HEK293 (cell line): ENCODE data around the gene UNC5B.

ENCODE experiments used
- CTCF ChIA-PET: fragments of 350-600 bp; formaldehyde crosslinking; extraction: SDS; loops from one replicate; lab custom pipeline; 2021; ENCODE audit warnings: antibody characterized with exemption; lab: Yijun Ruan, JAX
- POLR2A ChIA-PET: fragments of 300-600 bp; formaldehyde crosslinking; extraction: SDS; loops from one replicate; lab custom pipeline; 2020; ENCODE audit warnings: antibody characterized with exemption, inconsistent platforms; lab: Yijun Ruan, JAX
- H3K27ac ChIP-seq: fragments of 200-500 bp; sonication (Bioruptor generic); 2 replicates; pipeline ENCODE4 v1.5.1; 2014; ENCODE audit warnings: low read depth, low read length, control low read depth, inconsistent platforms; ENCODE audit errors: extremely low read depth
- H3K36me3 ChIP-seq, 2 experiments: fragments of 200-500 bp in 1 of 2; sonication (Bioruptor generic) in 1 of 2; 1 replicate in 1 of 2; 2 replicates in 1 of 2; pipeline ENCODE4 v1.5.1; 2014 to 2017; ENCODE audit warnings: inconsistent platforms in 2 of 2, low read length in 2 of 2; ENCODE audit not compliant: control insufficient read depth in 2 of 2, insufficient read depth in 1 of 2
- H3K4me1 ChIP-seq: fragments of 200-500 bp; sonication (Bioruptor generic); 2 replicates; pipeline ENCODE4 v1.5.1; 2014; ENCODE audit warnings: mild to moderate bottlenecking, low read length, inconsistent platforms; ENCODE audit not compliant: control insufficient read depth, insufficient read depth
- H3K4me3 ChIP-seq: 2 replicates; pipeline ENCODE4 v1.5.1; 2011; ENCODE audit warnings: low read depth, mild to moderate bottlenecking, control low read depth, low read length, moderate library complexity
- H3K9me3 ChIP-seq: fragments of 200-500 bp; sonication (Bioruptor generic); 2 replicates; pipeline ENCODE4 v1.5.1; 2014; ENCODE audit warnings: low read depth, low read length, inconsistent platforms; ENCODE audit not compliant: control insufficient read depth, insufficient read depth
- ATF2 ChIP-seq: fragments of 450-650 bp; formaldehyde crosslinking; IDR thresholded peaks from 2 replicates; pipeline ENCODE4 v1.5.1; 2016; ENCODE audit warnings: missing biosample characterization, missing genetic modification characterization, low read depth
- GLIS1 ChIP-seq: fragments of 450-650 bp; formaldehyde crosslinking; IDR thresholded peaks from 2 replicates; pipeline ENCODE4 v1.5.1; 2016; ENCODE audit warnings: missing biosample characterization, missing genetic modification characterization
- IKZF3 ChIP-seq: fragments of 450-650 bp; IDR thresholded peaks from 2 replicates; pipeline ENCODE4 v1.5.0; 2018; ENCODE audit warnings: missing biosample characterization, mild to moderate bottlenecking, missing genetic modification characterization, moderate library complexity
- OSR2 ChIP-seq: fragments of 450-650 bp; formaldehyde crosslinking; IDR thresholded peaks from 2 replicates; pipeline ENCODE4 v1.5.1; 2016; ENCODE audit warnings: missing biosample characterization, missing genetic modification characterization
- SCRT2 ChIP-seq: fragments of 450-650 bp; formaldehyde crosslinking; IDR thresholded peaks from 2 replicates; pipeline ENCODE4 v1.5.1; 2016; ENCODE audit warnings: missing biosample characterization, missing genetic modification characterization
- SP2 ChIP-seq: fragments of 450-650 bp; formaldehyde crosslinking; IDR thresholded peaks from 2 replicates; pipeline ENCODE4 v1.5.1; 2016; ENCODE audit warnings: missing biosample characterization, missing genetic modification characterization
- ZBTB49 ChIP-seq: fragments of 450-650 bp; formaldehyde crosslinking; IDR thresholded peaks from 2 replicates; pipeline ENCODE4 v1.5.1; 2016; ENCODE audit warnings: missing biosample characterization, missing genetic modification characterization, low read depth
- ZBTB6 ChIP-seq: fragments of 450-650 bp; formaldehyde crosslinking; IDR thresholded peaks from 2 replicates; pipeline ENCODE4 v1.5.1; 2017; ENCODE audit warnings: missing biosample characterization, missing genetic modification characterization
- ZNF140 ChIP-seq: fragments of 450-650 bp; formaldehyde crosslinking; IDR thresholded peaks from 2 replicates; pipeline ENCODE4 v1.5.1; 2016; ENCODE audit warnings: missing biosample characterization, missing genetic modification characterization
- ZNF157 ChIP-seq: fragments of 450-650 bp; formaldehyde crosslinking; IDR thresholded peaks from 2 replicates; pipeline ENCODE4 v1.5.1; 2016; ENCODE audit warnings: missing biosample characterization, missing genetic modification characterization
- ZNF16 ChIP-seq: fragments of 450-650 bp; formaldehyde crosslinking; IDR thresholded peaks from 2 replicates; pipeline ENCODE4 v1.5.1; 2016; ENCODE audit warnings: low read depth, missing biosample characterization, missing genetic modification characterization
- ZNF184 ChIP-seq: fragments of 450-650 bp; IDR thresholded peaks from 2 replicates; pipeline ENCODE4 v1.5.1; 2018; ENCODE audit warnings: missing biosample characterization, mild to moderate bottlenecking, missing genetic modification characterization
- ZNF202 ChIP-seq: fragments of 450-650 bp; formaldehyde crosslinking; IDR thresholded peaks from 2 replicates; pipeline ENCODE4 v1.5.1; 2016; ENCODE audit warnings: missing biosample characterization, missing genetic modification characterization, borderline replicate concordance
- ZNF248 ChIP-seq: fragments of 450-650 bp; formaldehyde crosslinking; IDR thresholded peaks from 2 replicates; pipeline ENCODE4 v1.5.1; 2017; ENCODE audit warnings: missing biosample characterization, missing genetic modification characterization
- ZNF280D ChIP-seq: fragments of 450-650 bp; formaldehyde crosslinking; IDR thresholded peaks from 2 replicates; pipeline ENCODE4 v1.5.1; 2016; ENCODE audit warnings: missing biosample characterization, missing genetic modification characterization
- ZNF426 ChIP-seq: fragments of 450-650 bp; formaldehyde crosslinking; IDR thresholded peaks from 2 replicates; pipeline ENCODE4 v1.5.1; 2017; ENCODE audit warnings: missing biosample characterization, missing genetic modification characterization, mild to moderate bottlenecking, inconsistent platforms, moderate library complexity
- ZNF548 ChIP-seq: fragments of 450-650 bp; formaldehyde crosslinking; IDR thresholded peaks from 2 replicates; pipeline ENCODE4 v1.5.1; 2016; ENCODE audit warnings: missing biosample characterization, missing genetic modification characterization
- ZNF560 ChIP-seq: fragments of 450-650 bp; formaldehyde crosslinking; IDR thresholded peaks from 2 replicates; pipeline ENCODE4 v1.5.1; 2017; ENCODE audit warnings: missing biosample characterization, missing genetic modification characterization, borderline replicate concordance
- ZNF600 ChIP-seq: fragments of 450-650 bp; formaldehyde crosslinking; IDR thresholded peaks from 2 replicates; pipeline ENCODE4 v1.5.1; 2016; ENCODE audit warnings: missing biosample characterization, missing genetic modification characterization
- ZNF701 ChIP-seq: fragments of 450-650 bp; formaldehyde crosslinking; IDR thresholded peaks from 2 replicates; pipeline ENCODE4 v1.5.1; 2016; ENCODE audit warnings: missing biosample characterization, missing genetic modification characterization

The UNC5B gene

GRCh38 chr10:71300555-71301370 lies 88.4 kb downstream of the UNC5B start:
- Histone ChIP-seq H3K9me3 (no peaks in the 10 kb centered on the region), H3K36me3 (peaks cover 0 to 62% of the 10 kb centered on the region in 2 experiments; a peak in 1 of 3 replicates), H3K4me3 (no peak overlapping the region), H3K27ac (no peak overlapping the region), H3K4me1 (no peaks in the 10 kb centered on the region)
- ChIA-PET CTCF (interaction anchor here (0.6 to 0.8 kb wide), 3 partner anchors 252 to 1473 kb away, joined by 3 to 4 read pairs (median 3); no protein-coding TSS in a partner anchor), POLR2A (no interaction called here)
- TF ChIP-seq ZNF157 (no peak), ZNF426 (tag by site-specific recombination) (no peak)

GRCh38 chr10:71301371-71301916 lies 89.1 kb downstream of the UNC5B start:
- H3K4me1 ChIP-seq, result no peaks in the 10 kb centered on the region
- H3K27ac ChIP-seq, result no peak overlapping the region
- peaks cover 0 to 56% of the 10 kb centered on the region in 2 experiments; a peak in 1 of 3 replicates for H3K36me3 ChIP-seq
- no peak for TF ChIP-seq ZNF248 (tag by site-specific recombination)
- TF ChIP-seq ZNF600 (tag by site-specific recombination), result no peak
- TF ChIP-seq ZNF701 (tag by site-specific recombination), result no peak
- TF ChIP-seq ZNF280D (tag by site-specific recombination), result no peak
- TF ChIP-seq ZNF140 (tag by site-specific recombination), result no peak
- no peak for TF ChIP-seq SCRT2 (tag by site-specific recombination)
- TF ChIP-seq ZBTB49 (tag by site-specific recombination), result no peak
- TF ChIP-seq SP2 (tag by site-specific recombination), result no peak
- TF ChIP-seq ZNF184 (tag by site-specific recombination), result no peak
- TF ChIP-seq ZNF16 (tag by site-specific recombination), result no peak
- no peak for TF ChIP-seq ZNF560 (tag by site-specific recombination)
- no peak for TF ChIP-seq ATF2 (tag by site-specific recombination)
- TF ChIP-seq ZNF426 (tag by site-specific recombination), result no peak
- no peak for TF ChIP-seq OSR2 (tag by site-specific recombination)
- no peak for TF ChIP-seq GLIS1 (tag by site-specific recombination)
- TF ChIP-seq ZNF548 (tag by site-specific recombination), result no peak
- TF ChIP-seq ZNF202 (tag by site-specific recombination), result no peak
- TF ChIP-seq ZBTB6 (tag by site-specific recombination), result no peak
- TF ChIP-seq IKZF3, result no peak
- no peak overlapping the region for H3K4me3 ChIP-seq
- no peaks in the 10 kb centered on the region for H3K9me3 ChIP-seq
- ChIA-PET CTCF (interaction anchor here (0.8 to 1.3 kb wide), 3 partner anchors 8 to 392 kb away, joined by 3 to 4 read pairs (median 3); no protein-coding TSS in a partner anchor), POLR2A (no interaction called here)
